SU-DHL-6 (cell line): ENCODE data around the gene CEP41.

ENCODE experiments used
- H2AFZ ChIP-seq: fragments of 200-600 bp; sonication (generic); 2 replicates; pipeline ENCODE4 v1.6.1; 2014; ENCODE audit warnings: low read depth, mild to moderate bottlenecking, moderate library complexity, mixed read lengths, antibody characterized with exemption, low read length; ENCODE audit not compliant: severe bottlenecking
- H3F3A ChIP-seq: fragments of 200-600 bp; shearing (Covaris generic); 2 replicates; pipeline ENCODE4 v1.6.0; 2016; ENCODE audit warnings: antibody characterized with exemption, mild to moderate bottlenecking; ENCODE audit not compliant: insufficient read depth
- H3K27ac ChIP-seq: fragments of 200-600 bp; sonication (generic); 2 replicates; pipeline ENCODE4 v1.5.1; 2016; ENCODE audit warnings: low read depth, mild to moderate bottlenecking, low read length, moderate library complexity, mixed read lengths
- H3K27me3 ChIP-seq: fragments of 200-600 bp; sonication (generic), shearing (Covaris generic); 2 replicates; pipeline ENCODE4 v1.6.0; 2014; ENCODE audit warnings: mild to moderate bottlenecking, low read length
- H3K36me3 ChIP-seq: fragments of 200-600 bp; sonication (generic); 2 replicates; pipeline ENCODE4 v1.6.1; 2014; ENCODE audit warnings: mild to moderate bottlenecking, low read length, mixed read lengths
- H3K4me2 ChIP-seq: fragments of 300-600, 200-600 bp; shearing (Covaris generic), sonication (generic); 2 replicates; pipeline ENCODE4 v1.6.0; 2014; ENCODE audit warnings: low read length, low read depth, mild to moderate bottlenecking; ENCODE audit not compliant: poor library complexity, severe bottlenecking
- H3K4me3 ChIP-seq: fragments of 200-600 bp; sonication (generic); 2 replicates; pipeline ENCODE4 v1.5.1; 2014; ENCODE audit warnings: antibody characterized with exemption, low read length, mild to moderate bottlenecking, mixed read lengths; ENCODE audit not compliant: insufficient read depth, poor library complexity, severe bottlenecking
- H3K79me2 ChIP-seq: fragments of 200-600 bp; sonication (generic); 2 replicates; pipeline ENCODE4 v1.6.1; 2014; ENCODE audit warnings: mild to moderate bottlenecking, low read length, moderate library complexity; ENCODE audit not compliant: insufficient read depth
- H3K9ac ChIP-seq: fragments of 200-600 bp; sonication (generic); 2 replicates; pipeline ENCODE4 v1.7.0; 2014; ENCODE audit warnings: mild to moderate bottlenecking, low read length
- H3K9me2 ChIP-seq: fragments of 200-600 bp; sonication (generic); replicated peaks from 2 replicates; pipeline ENCODE4 v1.6.1; 2014; ENCODE audit warnings: low read length; ENCODE audit not compliant: insufficient read depth
- H3K9me3 ChIP-seq: fragments of 200-600 bp; sonication (generic); 2 replicates; pipeline ENCODE4 v1.6.1; 2014; ENCODE audit warnings: low read length, mixed read lengths; ENCODE audit not compliant: insufficient read depth
- H4K20me1 ChIP-seq: fragments of 200-600 bp; sonication (generic); 2 replicates; pipeline ENCODE4 v1.6.1; 2014; ENCODE audit warnings: low read depth, mild to moderate bottlenecking, antibody characterized with exemption, low read length, moderate library complexity, mixed read lengths
- EZH2phosphoT487 ChIP-seq: fragments of 200-600 bp; sonication (generic), shearing (Covaris generic); conservative IDR thresholded peaks from 2 replicates; pipeline ENCODE4 v1.6.1; 2018; ENCODE audit warnings: mild to moderate bottlenecking, antibody characterized with exemption, low read length, moderate library complexity, mixed read lengths
- TF ChIP-seq, protein P1 (sequence below): fragments of 200-600 bp; sonication (generic); IDR thresholded peaks from one replicate; pipeline ENCODE4 v1.5.1; 2017; ENCODE audit warnings: antibody characterized with exemption, mild to moderate bottlenecking, low read length, moderate library complexity; ENCODE audit not compliant: insufficient read depth, poor library complexity, severe bottlenecking

Gene CEP41

GRCh38 chr7:130426564-130426963, 14.3 kb downstream of the CEP41 start:
- H4K20me1 ChIP-seq, result no peaks in the 10 kb centered on the region
- H3K9me3 ChIP-seq, result no peaks in the 10 kb centered on the region
- TF ChIP-seq EZH2phosphoT487, result no peak
- TF ChIP-seq, protein P1, sequence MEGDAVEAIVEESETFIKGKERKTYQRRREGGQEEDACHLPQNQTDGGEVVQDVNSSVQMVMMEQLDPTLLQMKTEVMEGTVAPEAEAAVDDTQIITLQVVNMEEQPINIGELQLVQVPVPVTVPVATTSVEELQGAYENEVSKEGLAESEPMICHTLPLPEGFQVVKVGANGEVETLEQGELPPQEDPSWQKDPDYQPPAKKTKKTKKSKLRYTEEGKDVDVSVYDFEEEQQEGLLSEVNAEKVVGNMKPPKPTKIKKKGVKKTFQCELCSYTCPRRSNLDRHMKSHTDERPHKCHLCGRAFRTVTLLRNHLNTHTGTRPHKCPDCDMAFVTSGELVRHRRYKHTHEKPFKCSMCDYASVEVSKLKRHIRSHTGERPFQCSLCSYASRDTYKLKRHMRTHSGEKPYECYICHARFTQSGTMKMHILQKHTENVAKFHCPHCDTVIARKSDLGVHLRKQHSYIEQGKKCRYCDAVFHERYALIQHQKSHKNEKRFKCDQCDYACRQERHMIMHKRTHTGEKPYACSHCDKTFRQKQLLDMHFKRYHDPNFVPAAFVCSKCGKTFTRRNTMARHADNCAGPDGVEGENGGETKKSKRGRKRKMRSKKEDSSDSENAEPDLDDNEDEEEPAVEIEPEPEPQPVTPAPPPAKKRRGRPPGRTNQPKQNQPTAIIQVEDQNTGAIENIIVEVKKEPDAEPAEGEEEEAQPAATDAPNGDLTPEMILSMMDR, result no peak
- no peak overlapping the region for H3K4me2 ChIP-seq
- no peaks in the 10 kb centered on the region; the same call in 1 of the 2 replicates for H3K36me3 ChIP-seq
- no peak overlapping the region for H3K9ac ChIP-seq
- H3K9me2 ChIP-seq, result no peaks in the 10 kb centered on the region
- no peaks in the 10 kb centered on the region for H3K27me3 ChIP-seq
- H3F3A ChIP-seq, result no peaks in the 10 kb centered on the region
- no peak overlapping the region for H2AFZ ChIP-seq
- no peak overlapping the region for H3K27ac ChIP-seq
- no peak overlapping the region for H3K4me3 ChIP-seq
- no peaks in the 10 kb centered on the region for H3K79me2 ChIP-seq

DNA sequence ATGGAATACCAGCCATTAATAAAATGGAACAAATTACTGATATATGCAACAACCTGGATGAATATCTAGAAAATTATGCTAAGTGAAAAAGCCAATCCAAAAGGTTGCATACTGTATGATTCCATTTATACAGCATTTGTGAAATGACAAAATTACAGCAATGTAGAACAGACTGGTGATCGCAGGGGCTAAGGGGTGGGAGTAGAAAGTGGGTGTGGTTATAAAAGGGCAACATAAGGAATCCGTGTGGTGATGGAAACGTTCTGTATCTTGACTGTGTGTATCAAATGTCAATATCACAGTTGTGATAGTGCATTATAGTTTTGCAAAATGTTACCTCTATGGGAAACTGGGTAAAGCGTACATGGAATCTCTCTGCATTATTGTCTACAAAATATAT, 15.0 kb downstream of the CEP41 start:
- no peak for TF ChIP-seq EZH2phosphoT487
- TF ChIP-seq, protein P1, result no peak
- Histone ChIP-seq H2AFZ (no peak overlapping the region), H3K4me3 (no peak overlapping the region), H3K79me2 (no peaks in the 10 kb centered on the region), H4K20me1 (no peaks in the 10 kb centered on the region), H3K9me3 (no peaks in the 10 kb centered on the region), H3K4me2 (no peak overlapping the region), H3K9me2 (no peaks in the 10 kb centered on the region), H3K9ac (no peak overlapping the region), H3F3A (no peaks in the 10 kb centered on the region), H3K27me3 (no peaks in the 10 kb centered on the region), H3K27ac (no peak overlapping the region), H3K36me3 (no peaks in the 10 kb centered on the region; the same call in 1 of the 2 replicates)

DNA sequence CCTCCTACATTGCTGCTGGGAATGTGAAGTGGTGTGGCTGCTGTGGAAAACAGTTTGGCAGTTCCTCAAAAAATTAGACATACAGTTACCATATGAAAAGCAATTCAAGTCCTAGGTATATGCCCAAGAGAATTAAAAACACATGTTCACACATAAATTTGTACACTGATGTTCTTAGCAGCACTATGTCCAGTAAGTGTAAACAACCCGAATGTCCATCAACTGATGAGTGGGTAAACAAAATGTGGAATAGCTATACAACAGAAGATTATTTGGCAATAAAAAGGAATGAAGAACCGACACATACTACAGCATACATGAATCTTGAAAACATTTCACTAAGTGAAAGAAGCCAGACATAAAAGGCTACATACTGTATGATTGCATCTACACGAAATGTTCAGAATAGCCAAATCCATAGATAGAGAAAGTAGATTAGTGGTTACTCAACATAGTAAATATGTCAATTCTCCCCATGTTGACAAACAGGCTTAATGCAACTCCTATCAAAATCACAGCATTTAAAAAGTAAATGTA, 17.2 kb downstream of the CEP41 start:
- Histone ChIP-seq H2AFZ (no peak overlapping the region), H3K4me2 (no peak overlapping the region), H3K9me2 (no peaks in the 10 kb centered on the region), H3K36me3 (no peaks in the 10 kb centered on the region; the same call in 1 of the 2 replicates), H3K4me3 (no peak overlapping the region), H3K27ac (no peak overlapping the region), H3K79me2 (no peaks in the 10 kb centered on the region), H3K9me3 (no peaks in the 10 kb centered on the region), H3F3A (no peaks in the 10 kb centered on the region), H3K27me3 (no peaks in the 10 kb centered on the region), H4K20me1 (no peaks in the 10 kb centered on the region), H3K9ac (no peak overlapping the region)
- no peak for TF ChIP-seq EZH2phosphoT487
- TF ChIP-seq, protein P1, result no peak
